HG03060 (cell line): Measurements from ENCODE around the gene GAS5.

ENCODE experiments used
- ATAC-seq: cut with Tn5 transposase; IDR thresholded peaks from one replicate; pipeline ENCODE4 v1.9.1; 2021; ENCODE audit warnings: low read depth, moderate number of reproducible peaks; ENCODE audit not compliant: unreplicated experiment

Gene GAS5

GRCh38 chr1:173832748-173833147 is 35.0 kb downstream of the GAS5 start:
- no peak for ATAC-seq

- no peak for ATAC-seq
Observed at GRCh38 chr1:173827611-173828010, 40.2 kb downstream of the GAS5 start.

- ATAC-seq = peak; percentile 89
Observed at GRCh38 chr1:173824315-173825081, 43.3 kb downstream of the GAS5 start, which contains the start of the genes CENPL and DARS2. CENPL (minus strand) TSS chr1:173824883; CDS start chr1:173811299, 13,584 bp downstream. DARS2 (plus strand) TSS chr1:173824673; CDS start chr1:173825230, 557 bp downstream.

GRCh38 chr1:173823781-173824314 is 43.9 kb downstream of the GAS5 start:
- peak; percentile 14 for ATAC-seq

- ATAC-seq = no peak
Observed at GRCh38 chr1:173821680-173822079, 46.1 kb downstream of the GAS5 start.

GRCh38 chr1:173818459-173818858 is 49.3 kb downstream of the GAS5 start:
- no peak for ATAC-seq
